HG02588 (cell line): ENCODE measurements around the gene PGBD1.

Experiments used
- ATAC-seq: cut with Tn5 transposase; IDR thresholded peaks from one replicate; pipeline ENCODE4 v1.9.1; 2021; ENCODE audit warnings: mild to moderate bottlenecking, moderate library complexity; ENCODE audit not compliant: unreplicated experiment

Gene PGBD1

GRCh38 chr6:28335040-28335563 is 53.7 kb downstream of the PGBD1 start:
- no peak for ATAC-seq

- ATAC-seq = peak; percentile 84
Measured at GRCh38 chr6:28335564-28336283, 54.4 kb downstream of the PGBD1 start, which contains the start of gene ZSCAN31. TSS of gene ZSCAN31 (minus strand) at chr6:28336148. CDS start at chr6:28329683, 6,465 bp downstream.

GRCh38 chr6:28336284-28337120 is 55.1 kb downstream of the PGBD1 start:
- peak; percentile 39 for ATAC-seq

- no peak for ATAC-seq
Measured at GRCh38 chr6:28337121-28337520, 55.7 kb downstream of the PGBD1 start.

GRCh38 chr6:28340310-28341095 is 59.1 kb downstream of the PGBD1 start:
- ATAC-seq = no peak

- no peak for ATAC-seq
Measured at GRCh38 chr6:28343898-28344677, 62.7 kb downstream of the PGBD1 start.

- ATAC-seq = no peak
Measured at GRCh38 chr6:28345201-28345600, 63.8 kb downstream of the PGBD1 start.

GRCh38 chr6:28347119-28347518 is 65.7 kb downstream of the PGBD1 start:
- ATAC-seq = no peak

GRCh38 chr6:28349344-28349891 is 68.0 kb downstream of the PGBD1 start:
- ATAC-seq = no peak

GRCh38 chr6:28349892-28350737 is 68.7 kb downstream of the PGBD1 start, which contains the start of gene ZKSCAN3:
TSS of gene ZKSCAN3 (plus strand) at chr6:28349947. CDS start at chr6:28359587, 9,640 bp downstream.
- peak; percentile 96 for ATAC-seq

GRCh38 chr6:28351087-28351486 is 69.7 kb downstream of the PGBD1 start:
- ATAC-seq = no peak

- ATAC-seq = no peak
Measured at GRCh38 chr6:28351493-28351925, 70.1 kb downstream of the PGBD1 start.
